ENCODE data around the gene ZFP36L1. TPM values are rescaled to one million over a fixed set of nuclear protein-coding genes. Genes with fewer than 3 reads are reported as not detected.

Gene ZFP36L1
- total and polyA plus RNA-seq, 10 of the 15 experiments (the other 5 are each of a cell fraction or from before 2014, with no cell fraction given), result 22.0 to 184 (median 66.1) TPM

DNA sequence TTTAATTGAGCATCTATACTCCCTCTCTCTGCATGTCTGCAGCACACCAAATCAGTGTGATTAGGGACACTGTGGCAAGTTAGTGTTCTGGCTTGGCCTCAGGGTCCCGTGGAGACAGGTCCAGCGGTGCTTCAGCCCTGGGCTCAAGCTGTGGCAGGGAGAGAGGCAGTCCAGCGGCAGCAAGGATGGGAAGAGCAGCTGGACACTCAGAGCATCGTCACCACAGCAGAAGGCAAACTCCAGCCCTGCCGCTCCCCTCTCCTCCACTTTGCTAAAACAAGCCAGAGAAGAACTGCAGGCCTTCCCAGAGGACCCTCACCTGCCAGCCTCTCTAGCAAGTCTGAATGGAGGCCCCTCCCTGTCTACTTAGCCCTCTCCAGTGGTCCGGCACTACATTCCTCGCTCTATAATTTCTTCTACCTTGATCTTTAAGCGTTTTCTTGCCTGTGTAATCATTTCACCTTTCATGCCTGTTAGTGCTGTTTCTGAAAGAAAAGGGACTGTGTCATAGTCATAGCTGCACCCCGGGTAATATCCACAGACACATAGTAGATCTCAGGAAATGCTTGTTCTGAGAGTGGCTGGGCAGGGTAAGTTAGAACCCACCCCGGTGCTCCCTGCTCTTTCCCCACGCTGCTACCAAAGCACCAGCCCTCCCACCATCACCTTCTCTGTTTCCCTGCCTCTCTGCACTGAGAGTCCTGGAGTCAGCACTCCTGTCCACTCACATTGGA is 22.1 kb downstream of the ZFP36L1 start (continued):
- TF ChIP-seq, protein P1, sequence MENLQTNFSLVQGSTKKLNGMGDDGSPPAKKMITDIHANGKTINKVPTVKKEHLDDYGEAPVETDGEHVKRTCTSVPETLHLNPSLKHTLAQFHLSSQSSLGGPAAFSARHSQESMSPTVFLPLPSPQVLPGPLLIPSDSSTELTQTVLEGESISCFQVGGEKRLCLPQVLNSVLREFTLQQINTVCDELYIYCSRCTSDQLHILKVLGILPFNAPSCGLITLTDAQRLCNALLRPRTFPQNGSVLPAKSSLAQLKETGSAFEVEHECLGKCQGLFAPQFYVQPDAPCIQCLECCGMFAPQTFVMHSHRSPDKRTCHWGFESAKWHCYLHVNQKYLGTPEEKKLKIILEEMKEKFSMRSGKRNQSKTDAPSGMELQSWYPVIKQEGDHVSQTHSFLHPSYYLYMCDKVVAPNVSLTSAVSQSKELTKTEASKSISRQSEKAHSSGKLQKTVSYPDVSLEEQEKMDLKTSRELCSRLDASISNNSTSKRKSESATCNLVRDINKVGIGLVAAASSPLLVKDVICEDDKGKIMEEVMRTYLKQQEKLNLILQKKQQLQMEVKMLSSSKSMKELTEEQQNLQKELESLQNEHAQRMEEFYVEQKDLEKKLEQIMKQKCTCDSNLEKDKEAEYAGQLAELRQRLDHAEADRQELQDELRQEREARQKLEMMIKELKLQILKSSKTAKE (IDR thresholded peaks at IDR 0.05; ENCODE audit: low read depth, poor library complexity, severe bottlenecking), result no peak
- no peak for TF ChIP-seq SIN3A (IDR thresholded peaks at IDR 0.05; ENCODE audit: low read depth, low read length)
- no peak for TF ChIP-seq TCF7 (IDR thresholded peaks at IDR 0.05; ENCODE audit: borderline replicate concordance)
- TF ChIP-seq TAF1 (IDR thresholded peaks at IDR 0.05; ENCODE audit: borderline replicate concordance, low read depth, low read length), result no peak
- TF ChIP-seq, protein P2, sequence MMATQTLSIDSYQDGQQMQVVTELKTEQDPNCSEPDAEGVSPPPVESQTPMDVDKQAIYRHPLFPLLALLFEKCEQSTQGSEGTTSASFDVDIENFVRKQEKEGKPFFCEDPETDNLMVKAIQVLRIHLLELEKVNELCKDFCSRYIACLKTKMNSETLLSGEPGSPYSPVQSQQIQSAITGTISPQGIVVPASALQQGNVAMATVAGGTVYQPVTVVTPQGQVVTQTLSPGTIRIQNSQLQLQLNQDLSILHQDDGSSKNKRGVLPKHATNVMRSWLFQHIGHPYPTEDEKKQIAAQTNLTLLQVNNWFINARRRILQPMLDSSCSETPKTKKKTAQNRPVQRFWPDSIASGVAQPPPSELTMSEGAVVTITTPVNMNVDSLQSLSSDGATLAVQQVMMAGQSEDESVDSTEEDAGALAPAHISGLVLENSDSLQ (IDR thresholded peaks at IDR 0.05), result no peak
- TF ChIP-seq NFYA (IDR thresholded peaks at IDR 0.05; ENCODE audit: borderline replicate concordance, low read depth, low read length), result no peak
- TF ChIP-seq NRF1 (conservative IDR thresholded peaks at IDR 0.05; ENCODE audit: low read depth, low read length), result no peak
- no peak for TF ChIP-seq POLR2AphosphoS2 (IDR thresholded peaks at IDR 0.05; ENCODE audit: low read depth, low read length)
- no peak for TF ChIP-seq CREM (IDR thresholded peaks at IDR 0.05; ENCODE audit: low read depth)
- TF ChIP-seq, protein P3, sequence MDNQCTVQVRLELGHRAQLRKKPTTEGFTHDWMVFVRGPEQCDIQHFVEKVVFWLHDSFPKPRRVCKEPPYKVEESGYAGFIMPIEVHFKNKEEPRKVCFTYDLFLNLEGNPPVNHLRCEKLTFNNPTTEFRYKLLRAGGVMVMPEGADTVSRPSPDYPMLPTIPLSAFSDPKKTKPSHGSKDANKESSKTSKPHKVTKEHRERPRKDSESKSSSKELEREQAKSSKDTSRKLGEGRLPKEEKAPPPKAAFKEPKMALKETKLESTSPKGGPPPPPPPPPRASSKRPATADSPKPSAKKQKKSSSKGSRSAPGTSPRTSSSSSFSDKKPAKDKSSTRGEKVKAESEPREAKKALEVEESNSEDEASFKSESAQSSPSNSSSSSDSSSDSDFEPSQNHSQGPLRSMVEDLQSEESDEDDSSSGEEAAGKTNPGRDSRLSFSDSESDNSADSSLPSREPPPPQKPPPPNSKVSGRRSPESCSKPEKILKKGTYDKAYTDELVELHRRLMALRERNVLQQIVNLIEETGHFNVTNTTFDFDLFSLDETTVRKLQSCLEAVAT (IDR thresholded peaks at IDR 0.05), result no peak

Data from GM12878 (cell line).